Mesenchymal stem cell (in vitro differentiated cells and primary cell): ENCODE data around the gene CLCN4.

Source experiments
- DNase-seq: peaks from one replicate; pipeline ENCODE4 v3.0.0-alpha.2; 2013
- H2AFZ ChIP-seq: one replicate; pipeline ENCODE4 v1.6.1; 2013; ENCODE audit warnings: low read depth, mild to moderate bottlenecking, control low read depth, inconsistent platforms, low read length, moderate library complexity
- H2AK5ac ChIP-seq: 2 replicates; pipeline ENCODE4 v1.6.1; 2013; ENCODE audit warnings: low read length, moderate library complexity, mild to moderate bottlenecking, inconsistent platforms; ENCODE audit not compliant: severe bottlenecking
- H2BK120ac ChIP-seq: one replicate; pipeline ENCODE4 v1.6.1; 2013; ENCODE audit warnings: low read depth, mild to moderate bottlenecking, inconsistent platforms, low read length, moderate library complexity
- H2BK12ac ChIP-seq, 2 experiments: one replicate each; pipeline ENCODE4 v1.6.1; 2013; ENCODE audit warnings: inconsistent platforms in 2 of 2, low read length in 2 of 2, mild to moderate bottlenecking in 2 of 2, moderate library complexity in 2 of 2, control low read depth in 1 of 2
- H2BK15ac ChIP-seq: one replicate; pipeline ENCODE4 v1.6.1; 2013; ENCODE audit warnings: mild to moderate bottlenecking, low read depth, inconsistent platforms; ENCODE audit not compliant: poor library complexity, severe bottlenecking
- H2BK5ac ChIP-seq: 2 replicates; pipeline ENCODE4 v1.6.1; 2013; ENCODE audit warnings: low read depth, mild to moderate bottlenecking, low read length, control low read depth, inconsistent platforms; ENCODE audit not compliant: poor library complexity, severe bottlenecking
- H3K14ac ChIP-seq, 2 experiments: one replicate each; pipeline ENCODE4 v1.6.1; 2013; ENCODE audit warnings: inconsistent platforms in 2 of 2, low read length in 2 of 2, control low read depth in 1 of 2, mild to moderate bottlenecking in 1 of 2, moderate library complexity in 1 of 2
- H3K18ac ChIP-seq, 2 experiments: one replicate each; pipeline ENCODE4 v1.6.1; 2013; ENCODE audit warnings: inconsistent platforms in 2 of 2, low read length in 2 of 2, control low read depth in 1 of 2, low read depth in 1 of 2, mild to moderate bottlenecking in 1 of 2
- H3K23ac ChIP-seq, 2 experiments: one replicate each; pipeline ENCODE4 v1.6.1; 2013; ENCODE audit warnings: inconsistent platforms in 2 of 2, low read length in 2 of 2, mild to moderate bottlenecking in 2 of 2, moderate library complexity in 2 of 2, control low read depth in 1 of 2
- H3K27ac ChIP-seq: 2 replicates; pipeline ENCODE4 v1.5.1; 2013; ENCODE audit warnings: mild to moderate bottlenecking, moderate library complexity, low read length, control low read depth, inconsistent platforms; ENCODE audit not compliant: poor library complexity, severe bottlenecking
- H3K27me3 ChIP-seq, 2 experiments: 2 replicates each; pipeline versions ENCODE4 v1.6.1 to v1.7.0; 2013; ENCODE audit warnings: low read length in 2 of 2, mild to moderate bottlenecking in 2 of 2, moderate library complexity in 2 of 2, control low read depth in 1 of 2, inconsistent platforms in 1 of 2; ENCODE audit not compliant: control insufficient read depth in 1 of 2, insufficient read depth in 1 of 2
- H3K36me3 ChIP-seq, 2 experiments: 2 replicates each; pipeline versions ENCODE4 v1.6.1 to v1.7.0; 2013; ENCODE audit warnings: low read length in 2 of 2, control low read depth in 1 of 2, inconsistent platforms in 1 of 2, low read depth in 1 of 2, mild to moderate bottlenecking in 1 of 2; ENCODE audit not compliant: insufficient read depth in 2 of 2, control insufficient read depth in 1 of 2
- H3K4ac ChIP-seq, 2 experiments: one replicate each; pipeline ENCODE4 v1.6.1; 2013; ENCODE audit warnings: inconsistent platforms in 2 of 2, low read length in 2 of 2, mild to moderate bottlenecking in 2 of 2, moderate library complexity in 2 of 2, control low read depth in 1 of 2, low read depth in 1 of 2
- H3K4me1 ChIP-seq: 2 replicates; pipeline ENCODE4 v1.6.1; 2013; ENCODE audit warnings: low read depth, low read length, control low read depth; ENCODE audit not compliant: control insufficient read depth, insufficient read depth
- H3K4me2 ChIP-seq: 2 replicates; pipeline ENCODE4 v1.6.1; 2013; ENCODE audit warnings: low read length, mild to moderate bottlenecking, inconsistent platforms; ENCODE audit not compliant: poor library complexity, severe bottlenecking
- H3K4me3 ChIP-seq, 2 experiments: 2 replicates each; pipeline versions ENCODE4 v1.5.1 to v1.7.0; 2013; ENCODE audit warnings: low read length in 2 of 2, mild to moderate bottlenecking in 2 of 2, control low read depth in 1 of 2, low read depth in 1 of 2; ENCODE audit not compliant: insufficient read depth in 1 of 2
- H3K79me1 ChIP-seq: replicated peaks from 2 replicates; pipeline ENCODE4 v1.6.1; 2013; ENCODE audit warnings: mild to moderate bottlenecking, control low read depth, low read length, inconsistent platforms; ENCODE audit not compliant: poor library complexity, severe bottlenecking
- H3K9ac ChIP-seq: 2 replicates; pipeline ENCODE4 v1.7.0; 2013; ENCODE audit warnings: mild to moderate bottlenecking, low read length, moderate library complexity
- H3K9me3 ChIP-seq: 2 replicates; pipeline ENCODE4 v1.7.0; 2013; ENCODE audit warnings: mild to moderate bottlenecking, low read length; ENCODE audit not compliant: control insufficient read depth
- H4K8ac ChIP-seq: one replicate; pipeline ENCODE4 v1.6.1; 2013; ENCODE audit warnings: inconsistent platforms, mild to moderate bottlenecking, low read length, moderate library complexity
- H4K91ac ChIP-seq: one replicate; pipeline ENCODE4 v1.6.1; 2013; ENCODE audit warnings: mild to moderate bottlenecking, low read length, inconsistent platforms
- WGBS: methylation state at CpG from one replicate; pipeline ENCODE4 v1.1.7; 2013; ENCODE audit warnings: mixed read lengths; 5-methylcytosine and 5-hydroxymethylcytosine counted together

Gene CLCN4

GRCh38 chrX:10119399-10119990, 37.3 kb upstream of the CLCN4 start:
- H3K4me2 ChIP-seq: no peak overlapping the region
- peak; percentile 68 for DNase-seq
- H3K23ac ChIP-seq: no peak overlapping the region

DNA sequence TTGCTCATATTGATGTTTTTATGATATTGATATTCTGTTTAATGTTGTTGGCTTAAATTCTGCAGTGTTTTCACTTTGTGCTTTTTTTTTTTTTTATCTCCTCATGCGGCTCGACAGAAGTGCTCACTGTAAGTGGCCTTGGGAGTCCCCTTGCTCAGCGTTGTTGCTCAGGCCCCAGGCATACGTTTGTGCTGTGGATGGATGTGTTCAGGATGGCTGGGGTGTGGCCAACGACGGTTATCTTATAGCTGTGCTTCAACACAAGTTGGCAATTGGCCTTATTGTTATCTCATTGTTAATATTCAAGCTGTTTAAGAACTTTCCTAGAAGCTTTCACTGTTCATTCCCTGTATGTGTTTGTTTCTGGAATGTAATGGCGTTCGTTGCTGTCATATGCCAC, 36.4 kb upstream of the CLCN4 start:
- whole genome bisulfite sequencing: 100% methylated on average over 4 of the region's 8 CpGs
- H2BK15ac ChIP-seq: no peak overlapping the region
- no peak overlapping the region for H3K18ac ChIP-seq

More at GRCh38 chrX:10119399-10119990, 37.3 kb upstream of the CLCN4 start:
- 24% methylated on average over 11 of the region's 16 CpGs for WGBS
- Histone ChIP-seq H3K27me3 (no peaks in the 10 kb centered on the region), H3K4ac (no peak overlapping the region), H3K27ac (no peak overlapping the region), H3K9ac (no peak overlapping the region), H3K79me1 (peaks cover 21% of the 10 kb centered on the region), H4K8ac (no peak overlapping the region), H3K36me3 (peaks cover 22 to 38% of the 10 kb centered on the region in 2 experiments), H3K4me3 (no peak overlapping the region), H3K14ac (no peak overlapping the region), H4K91ac (no peak overlapping the region), H3K18ac (no peak overlapping the region), H2BK15ac (no peak overlapping the region), H2AK5ac (no peak overlapping the region), H2BK120ac (no peak overlapping the region), H3K4me1 (no peaks in the 10 kb centered on the region), H3K9me3 (no peaks in the 10 kb centered on the region), H2BK12ac (no peak overlapping the region), H2BK5ac (no peak overlapping the region), H2AFZ (no peak overlapping the region)

GRCh38 chrX:10120828-10121227, 35.9 kb upstream of the CLCN4 start:
- H2AK5ac ChIP-seq: no peak overlapping the region
- H2BK120ac ChIP-seq: no peak overlapping the region
- no peaks in the 10 kb centered on the region for H3K27me3 ChIP-seq
- no peaks in the 10 kb centered on the region for H3K4me1 ChIP-seq
- no peak overlapping the region for H3K9ac ChIP-seq
- peaks cover 16% of the 10 kb centered on the region for H3K79me1 ChIP-seq
- 100% methylated on average over 3 of the region's 7 CpGs for WGBS
- H3K23ac ChIP-seq: no peak overlapping the region
- H2AFZ ChIP-seq: no peak overlapping the region
- H3K9me3 ChIP-seq: no peaks in the 10 kb centered on the region
- no peak overlapping the region for H3K4me2 ChIP-seq
- H3K18ac ChIP-seq: no peak overlapping the region
- no peak overlapping the region for H3K4me3 ChIP-seq
- H2BK15ac ChIP-seq: no peak overlapping the region
- no peak overlapping the region for H3K27ac ChIP-seq
- H2BK5ac ChIP-seq: no peak overlapping the region
- no peak for DNase-seq
- no peak overlapping the region for H3K14ac ChIP-seq
- no peak overlapping the region for H2BK12ac ChIP-seq
- H3K36me3 ChIP-seq: peaks cover 22 to 50% of the 10 kb centered on the region in 2 experiments
- no peak overlapping the region for H3K4ac ChIP-seq
- H4K91ac ChIP-seq: no peak overlapping the region
- H4K8ac ChIP-seq: no peak overlapping the region

More for the DNA sequence above, 36.4 kb upstream of the CLCN4 start:
- Histone ChIP-seq H3K9ac (no peak overlapping the region), H3K27ac (no peak overlapping the region), H2AFZ (no peak overlapping the region), H3K4me1 (no peaks in the 10 kb centered on the region), H3K36me3 (peaks cover 22 to 46% of the 10 kb centered on the region in 2 experiments), H3K14ac (no peak overlapping the region), H4K8ac (no peak overlapping the region), H3K4ac (no peak overlapping the region), H3K4me3 (no peak overlapping the region), H3K27me3 (no peaks in the 10 kb centered on the region), H3K9me3 (no peaks in the 10 kb centered on the region), H3K4me2 (no peak overlapping the region), H2AK5ac (no peak overlapping the region), H2BK5ac (no peak overlapping the region), H3K79me1 (peaks cover 17% of the 10 kb centered on the region), H2BK120ac (no peak overlapping the region), H2BK12ac (no peak overlapping the region), H4K91ac (no peak overlapping the region), H3K23ac (no peak overlapping the region)
- DNase-seq: no peak

DNA sequence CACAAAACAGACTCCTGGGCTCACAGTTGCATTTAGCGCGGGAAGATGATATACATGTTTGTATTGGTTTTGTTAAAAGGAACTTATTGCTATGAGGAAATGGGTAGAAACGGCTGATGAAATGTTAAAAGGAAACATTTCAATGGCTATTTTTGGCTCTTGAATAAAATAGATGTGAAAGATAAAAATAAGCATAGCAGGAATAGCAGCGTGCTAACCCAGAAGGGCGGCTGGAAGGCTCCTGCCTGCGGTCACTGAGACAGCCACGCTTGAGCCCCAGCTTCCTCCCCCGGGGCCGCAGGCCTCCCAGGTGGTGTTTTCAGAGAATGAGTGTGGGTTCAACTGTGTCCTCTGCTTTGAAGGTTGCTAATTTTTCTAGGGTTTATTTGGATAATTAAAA, 35.0 kb upstream of the CLCN4 start:
- no peak overlapping the region for H2AFZ ChIP-seq
- H2BK15ac ChIP-seq: no peak overlapping the region
- no peak overlapping the region for H4K91ac ChIP-seq
- H3K18ac ChIP-seq: no peak overlapping the region
- H3K79me1 ChIP-seq: peaks cover 16% of the 10 kb centered on the region
- H3K9me3 ChIP-seq: no peaks in the 10 kb centered on the region
- no peak overlapping the region for H3K23ac ChIP-seq
- H3K4me3 ChIP-seq: no peak overlapping the region
- H3K36me3 ChIP-seq: peaks cover 22 to 53% of the 10 kb centered on the region in 2 experiments
- H2AK5ac ChIP-seq: no peak overlapping the region
- no peak overlapping the region for H4K8ac ChIP-seq
- H3K27ac ChIP-seq: no peak overlapping the region
- no peak for DNase-seq
- WGBS: 97% methylated on average over 8 of the region's 9 CpGs
- H3K4me2 ChIP-seq: no peak overlapping the region
- no peak overlapping the region for H2BK5ac ChIP-seq
- no peak overlapping the region for H2BK12ac ChIP-seq
- no peak overlapping the region for H3K9ac ChIP-seq
- H3K27me3 ChIP-seq: no peaks in the 10 kb centered on the region
- H3K4me1 ChIP-seq: no peaks in the 10 kb centered on the region
- no peak overlapping the region for H2BK120ac ChIP-seq
- no peak overlapping the region for H3K14ac ChIP-seq
- no peak overlapping the region for H3K4ac ChIP-seq
